Cardiac fibroblast (primary cell): Measurements from ENCODE around the gene RGS7.
"Not testable (repeated sequence)": the region's sequence is repeated elsewhere in the genome, so short reads cannot be mapped to it uniquely, and the experiment has no call there.

Experiments
- DNase-seq, 2 donors: peaks; one replicate each; pipeline versions ENCODE4 v3.0.0 to v3.0.0-alpha.2; 2010; ENCODE audit warnings: low read depth in 2 of 2
- H3K4me3 ChIP-seq, 2 donors: replicated peaks in 1 of 2; 1 replicate in 1 of 2; 2 replicates in 1 of 2; pipeline ENCODE4 v1.5.1; 2011; ENCODE audit warnings: low read depth in 2 of 2, low read length in 2 of 2, mild to moderate bottlenecking in 2 of 2, moderate library complexity in 1 of 2
- TF ChIP-seq, protein P1 (sequence below): IDR thresholded peaks from one replicate; pipeline ENCODE4 v1.5.1; 2011; ENCODE audit warnings: low read depth, mild to moderate bottlenecking, low read length, inconsistent platforms

The RGS7 gene

DNA sequence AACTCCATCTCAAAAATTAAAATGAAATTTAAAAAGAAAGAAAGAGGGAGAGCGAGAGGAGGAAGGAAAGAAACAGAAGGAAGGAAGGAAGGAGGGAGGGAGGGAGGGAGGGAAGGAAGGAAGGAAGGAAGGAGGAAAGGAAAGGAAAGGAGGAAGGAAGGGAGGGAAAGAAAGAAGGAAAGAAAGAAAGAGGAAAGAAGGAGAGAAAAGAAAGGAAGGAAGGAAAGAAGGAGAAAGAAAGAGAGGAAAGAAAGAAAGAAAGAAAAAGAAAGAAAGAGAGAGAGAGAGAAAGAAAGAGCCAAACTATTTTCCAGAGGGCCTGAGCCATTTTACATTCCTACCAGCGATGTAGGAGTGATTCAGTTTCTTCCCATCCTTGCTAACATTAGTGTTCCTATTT lies 364.0 kb downstream of the RGS7 start:
- no peak for DNase-seq
- H3K4me3 ChIP-seq = no peak overlapping the region
- TF ChIP-seq, protein P1, sequence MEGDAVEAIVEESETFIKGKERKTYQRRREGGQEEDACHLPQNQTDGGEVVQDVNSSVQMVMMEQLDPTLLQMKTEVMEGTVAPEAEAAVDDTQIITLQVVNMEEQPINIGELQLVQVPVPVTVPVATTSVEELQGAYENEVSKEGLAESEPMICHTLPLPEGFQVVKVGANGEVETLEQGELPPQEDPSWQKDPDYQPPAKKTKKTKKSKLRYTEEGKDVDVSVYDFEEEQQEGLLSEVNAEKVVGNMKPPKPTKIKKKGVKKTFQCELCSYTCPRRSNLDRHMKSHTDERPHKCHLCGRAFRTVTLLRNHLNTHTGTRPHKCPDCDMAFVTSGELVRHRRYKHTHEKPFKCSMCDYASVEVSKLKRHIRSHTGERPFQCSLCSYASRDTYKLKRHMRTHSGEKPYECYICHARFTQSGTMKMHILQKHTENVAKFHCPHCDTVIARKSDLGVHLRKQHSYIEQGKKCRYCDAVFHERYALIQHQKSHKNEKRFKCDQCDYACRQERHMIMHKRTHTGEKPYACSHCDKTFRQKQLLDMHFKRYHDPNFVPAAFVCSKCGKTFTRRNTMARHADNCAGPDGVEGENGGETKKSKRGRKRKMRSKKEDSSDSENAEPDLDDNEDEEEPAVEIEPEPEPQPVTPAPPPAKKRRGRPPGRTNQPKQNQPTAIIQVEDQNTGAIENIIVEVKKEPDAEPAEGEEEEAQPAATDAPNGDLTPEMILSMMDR = no peak

DNA sequence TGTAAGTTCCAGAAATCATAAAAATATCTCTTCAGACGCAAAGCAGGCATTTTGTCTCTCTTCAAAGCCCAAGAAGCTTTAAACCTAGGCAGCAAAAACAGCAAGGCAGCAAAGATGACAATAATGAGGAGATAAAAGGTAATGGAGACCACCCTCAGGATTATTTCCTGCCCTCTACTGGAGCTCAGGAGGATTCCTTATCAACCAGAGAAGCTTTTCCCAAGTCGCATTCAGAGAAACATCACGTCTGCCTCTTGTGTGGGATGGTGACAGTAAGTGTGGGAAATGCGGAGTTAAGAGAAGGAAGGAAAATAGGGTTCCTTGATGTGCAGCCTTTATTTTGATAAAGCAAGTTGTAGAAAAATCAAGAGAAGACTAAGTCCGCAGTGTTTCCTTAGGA lies 365.8 kb downstream of the RGS7 start:
- H3K4me3 ChIP-seq = no peak overlapping the region
- TF ChIP-seq, protein P1 = no peak
- no peak for DNase-seq

DNA sequence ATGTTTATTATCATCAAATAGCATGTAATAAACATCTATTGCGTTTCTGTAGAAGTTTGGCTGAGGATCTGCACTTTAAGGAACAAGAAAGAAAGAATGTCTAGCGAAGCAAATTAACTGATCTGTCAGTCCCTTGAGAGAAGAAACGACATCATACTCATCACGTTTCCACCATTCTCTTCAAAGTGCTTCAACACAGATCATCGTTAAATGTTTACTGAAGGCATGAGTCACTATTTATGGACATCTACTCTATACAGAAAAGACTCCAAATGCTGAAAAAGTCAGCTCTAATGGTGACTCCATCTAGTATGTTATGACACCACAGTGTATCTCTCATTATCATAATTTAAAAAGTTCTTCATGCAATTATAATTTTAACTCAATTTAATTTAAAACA lies 369.1 kb downstream of the RGS7 start:
- TF ChIP-seq, protein P1 = no peak
- H3K4me3 ChIP-seq = no peak overlapping the region
- DNase-seq = peak in 1 of 2 donors; percentile 58

DNA sequence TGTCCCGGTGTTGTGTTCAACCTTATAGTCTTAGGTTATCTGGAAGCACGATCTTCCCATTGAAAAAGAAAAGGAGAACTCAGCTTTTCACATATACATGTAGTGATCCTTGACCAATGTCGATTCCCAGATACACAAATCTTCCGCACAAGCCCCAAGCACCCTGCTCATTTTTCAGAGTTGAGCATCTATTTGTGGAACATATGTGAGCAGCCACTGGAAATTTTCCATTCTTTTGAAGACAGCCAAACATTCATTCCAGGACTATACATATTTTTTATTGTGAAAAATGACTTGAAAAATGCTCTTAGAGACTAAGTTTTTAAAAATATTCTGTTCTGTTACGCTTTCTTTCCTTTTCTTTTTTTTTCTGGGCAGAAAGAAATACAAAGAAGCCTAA lies 371.9 kb downstream of the RGS7 start:
- no peak for DNase-seq
- TF ChIP-seq, protein P1 = no peak

DNA sequence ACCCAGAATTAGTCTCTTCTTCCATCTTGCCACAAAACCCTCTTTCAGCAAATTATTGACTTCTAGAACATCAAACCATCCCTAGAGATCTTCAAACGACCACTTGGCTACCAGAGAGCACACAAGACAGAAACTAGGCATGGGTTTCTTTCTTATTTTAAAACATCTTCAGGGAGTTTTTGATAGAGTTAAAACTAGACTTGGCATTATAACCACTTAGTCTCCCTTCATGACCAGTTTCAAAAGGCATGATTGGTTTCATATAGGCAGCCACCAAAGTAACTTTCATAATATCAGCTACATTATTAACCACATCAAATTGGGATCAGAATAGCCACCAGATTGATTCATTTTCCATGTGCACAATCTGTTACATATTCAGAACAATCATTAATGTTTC lies 376.7 kb downstream of the RGS7 start:
- TF ChIP-seq, protein P1 = no peak
- H3K4me3 ChIP-seq = no peak overlapping the region
- no peak for DNase-seq

More for the DNA sequence above, 371.9 kb downstream of the RGS7 start:
- no peak overlapping the region for H3K4me3 ChIP-seq

DNA sequence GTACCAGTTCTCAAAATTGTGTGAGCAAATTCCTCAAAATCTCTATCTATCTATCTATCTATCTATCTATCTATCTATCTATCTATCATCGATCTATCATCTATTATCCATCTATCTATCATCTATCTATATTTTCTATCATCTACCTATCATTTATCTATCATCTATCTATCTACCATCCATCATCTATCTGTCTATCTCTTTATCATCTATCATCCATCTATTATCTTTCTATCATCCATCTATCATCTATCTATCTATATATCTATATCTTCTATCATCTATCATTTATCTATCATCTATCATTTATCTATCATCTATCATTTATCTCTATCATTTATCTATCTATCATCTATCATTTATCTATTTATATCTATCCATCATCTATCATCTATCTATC lies 380.3 kb downstream of the RGS7 start:
- DNase-seq = no peak
- no peak overlapping the region for H3K4me3 ChIP-seq
- TF ChIP-seq, protein P1 = no peak

DNA sequence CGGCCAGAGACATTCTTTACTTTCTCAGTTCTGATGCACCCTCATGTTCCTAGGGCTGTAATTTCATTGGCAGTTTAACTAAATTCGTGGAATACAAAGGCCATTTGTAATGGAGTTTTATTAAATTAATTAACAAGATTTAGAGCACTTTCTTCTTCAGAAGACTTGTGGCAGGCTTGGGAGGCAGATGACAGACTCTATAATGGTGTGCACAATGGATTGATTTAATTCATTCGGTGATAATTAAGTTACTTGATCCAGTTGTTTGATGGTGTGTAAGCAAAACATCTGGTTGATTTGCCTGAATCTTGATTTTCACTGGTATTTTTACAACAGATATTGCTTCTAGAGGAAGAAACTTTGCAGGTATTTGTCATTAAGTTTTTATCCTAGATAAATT lies 383.1 kb downstream of the RGS7 start:
- H3K4me3 ChIP-seq = no peak overlapping the region
- TF ChIP-seq, protein P1 = no peak
- no peak for DNase-seq

DNA sequence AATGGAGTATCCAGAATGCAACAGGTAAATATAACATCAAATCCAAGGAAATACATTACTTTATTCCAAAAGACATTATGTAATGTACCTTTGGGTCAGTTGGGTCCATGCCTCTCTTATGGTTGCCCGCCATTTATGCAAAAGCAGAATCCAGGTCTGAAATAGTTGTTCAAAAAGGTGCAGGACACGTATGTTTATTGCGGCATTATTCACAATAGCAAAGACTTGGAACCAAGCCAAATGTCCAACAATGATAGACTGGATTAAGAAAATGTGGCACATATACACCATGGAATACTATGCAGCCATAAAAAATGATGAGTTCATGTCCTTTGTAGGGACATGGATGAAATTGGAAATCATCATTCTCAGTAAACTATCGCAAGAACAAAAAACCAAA lies 384.9 kb downstream of the RGS7 start:
- not testable (repeated sequence) for DNase-seq, H3K4me3 ChIP-seq
